ENCODE data around the gene MYO1A.

The MYO1A gene

DNA sequence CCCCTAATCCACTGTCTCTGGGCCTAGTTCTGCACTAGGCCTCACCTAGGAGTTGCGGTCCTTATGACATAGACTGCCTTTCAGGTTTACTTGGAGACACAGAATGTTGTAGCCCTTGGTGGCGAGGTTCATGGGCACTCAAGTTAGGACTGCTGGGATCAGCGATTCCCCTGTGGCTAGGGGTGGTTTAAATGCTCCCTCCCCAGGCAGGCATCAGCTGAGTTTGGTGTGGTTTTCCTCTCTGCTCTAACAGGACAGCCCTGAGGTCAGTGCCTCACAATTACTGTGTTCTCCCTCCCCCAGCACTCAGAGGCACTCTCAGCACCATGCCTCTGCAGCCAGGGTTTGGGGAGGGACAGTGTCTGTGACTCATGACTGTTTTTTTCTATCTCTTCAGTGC, 70.3 kb downstream of the MYO1A start:
- Mint-ChIP-seq H3K36me3 (no peaks in the 10 kb centered on the region), H3K4me1 (no peaks in the 10 kb centered on the region), H3K27ac (no peak overlapping the region), H3K4me3 (no peak overlapping the region), H3K27me3 (no peaks in the 10 kb centered on the region), H3K9me3 (peaks cover 0 to 2% of the 10 kb centered on the region in 2 donors)
- ATAC-seq (replicated peaks) (no peak), DNase-seq (no peak)
